HepG2 (cell line): ENCODE results near the gene SECTM1. TPM values are rescaled to one million over a fixed set of nuclear protein-coding genes. Genes with fewer than 3 reads are reported as not detected.

Source experiments
- AGO1 ChIP-seq: fragments of 200-400 bp; formaldehyde crosslinking; IDR thresholded peaks from 2 replicates; pipeline ENCODE4 v1.6.1; 2017; ENCODE audit warnings: mild to moderate bottlenecking, low read depth, low read length, moderate library complexity; ENCODE audit not compliant: poor library complexity, severe bottlenecking
- CBX1 ChIP-seq: IDR thresholded peaks from one replicate; pipeline ENCODE4 v1.6.1; 2016; ENCODE audit warnings: antibody characterized with exemption, low read depth
- EEA1 ChIP-seq: sonication (generic); formaldehyde crosslinking; IDR thresholded peaks from 2 replicates; pipeline ENCODE4 v1.5.1; 2020; ENCODE audit warnings: mild to moderate bottlenecking, missing genetic modification reagents, borderline replicate concordance
- ERF ChIP-seq: IDR thresholded peaks from 2 replicates; pipeline ENCODE4 v1.6.1; 2018; ENCODE audit warnings: missing biosample characterization, missing genetic modification reagents
- ESRRA ChIP-seq: sonication (generic); formaldehyde crosslinking; IDR thresholded peaks from 2 replicates; pipeline ENCODE4 v1.5.1; 2020; ENCODE audit warnings: mild to moderate bottlenecking, low read depth, missing genetic modification reagents
- FUBP1 ChIP-seq: sonication (generic); formaldehyde crosslinking; IDR thresholded peaks from 2 replicates; pipeline ENCODE4 v1.5.1; 2020; ENCODE audit warnings: missing genetic modification reagents, mild to moderate bottlenecking, borderline replicate concordance
- GABPA ChIP-seq, 2 experiments: IDR thresholded peaks; 2 replicates each; pipeline ENCODE4 v1.6.1; 2011 to 2016; ENCODE audit warnings: low read depth in 2 of 2, low read length in 1 of 2, missing biosample characterization in 1 of 2, missing genetic modification characterization in 1 of 2
- HCFC1 ChIP-seq: fragments of 150-350 bp; IDR thresholded peaks from 2 replicates; pipeline ENCODE4 v1.6.1; 2014; ENCODE audit warnings: low read depth, low read length
- ISX ChIP-seq: sonication (generic); formaldehyde crosslinking; conservative IDR thresholded peaks from 2 replicates; pipeline ENCODE4 v1.5.0; 2020; ENCODE audit warnings: missing genetic modification reagents
- MEIS1 ChIP-seq: sonication (generic); formaldehyde crosslinking; IDR thresholded peaks from 2 replicates; pipeline ENCODE4 v1.9.0; 2021; ENCODE audit warnings: mild to moderate bottlenecking, missing genetic modification reagents, moderate library complexity, borderline replicate concordance
- NCOR1 ChIP-seq: fragments of 200-600 bp; sonication (generic); IDR thresholded peaks from 2 replicates; pipeline ENCODE4 v1.7.0; 2017; ENCODE audit warnings: antibody characterized with exemption, low read length, borderline replicate concordance
- NFYC ChIP-seq: IDR thresholded peaks from 2 replicates; pipeline ENCODE4 v1.6.1; 2016; ENCODE audit warnings: missing genetic modification reagents, missing compliant biosample characterization
- PBX2 ChIP-seq: IDR thresholded peaks from 2 replicates; pipeline ENCODE4 v1.6.1; 2016; ENCODE audit warnings: control low read depth
- SPEN ChIP-seq: sonication (generic); formaldehyde crosslinking; IDR thresholded peaks from 2 replicates; pipeline ENCODE4 v1.5.1; 2020; ENCODE audit warnings: low read depth, mild to moderate bottlenecking, missing genetic modification reagents
- TSC22D2 ChIP-seq: sonication (generic); formaldehyde crosslinking; IDR thresholded peaks from 2 replicates; pipeline ENCODE4 v1.5.1; 2020; ENCODE audit warnings: missing genetic modification reagents, mild to moderate bottlenecking, borderline replicate concordance
- ZBTB14 ChIP-seq: sonication (generic); formaldehyde crosslinking; IDR thresholded peaks from 2 replicates; pipeline ENCODE4 v1.4.0; 2020; ENCODE audit warnings: missing genetic modification reagents
- ZBTB38 ChIP-seq: sonication (generic); formaldehyde crosslinking; IDR thresholded peaks from 2 replicates; pipeline ENCODE4 v1.5.1; 2020; ENCODE audit warnings: mild to moderate bottlenecking, missing genetic modification reagents
- ZBTB7B ChIP-seq: sonication (generic); formaldehyde crosslinking; IDR thresholded peaks from 2 replicates; pipeline ENCODE4 v1.4.0; 2020; ENCODE audit warnings: missing genetic modification reagents
- ZFP90 ChIP-seq: sonication (generic); formaldehyde crosslinking; IDR thresholded peaks from 2 replicates; pipeline ENCODE4 v1.8.0; 2022; ENCODE audit warnings: missing genetic modification reagents, mild to moderate bottlenecking, inconsistent platforms, borderline replicate concordance
- ZKSCAN5 ChIP-seq: sonication (generic); formaldehyde crosslinking; IDR thresholded peaks from 2 replicates; pipeline ENCODE4 v1.5.1; 2020; ENCODE audit warnings: mild to moderate bottlenecking, missing genetic modification reagents
- ZNF317 ChIP-seq: sonication (generic); formaldehyde crosslinking; IDR thresholded peaks from 2 replicates; pipeline ENCODE4 v1.5.0; 2020; ENCODE audit warnings: mild to moderate bottlenecking, missing genetic modification reagents
- ZNF441 ChIP-seq: sonication (generic); formaldehyde crosslinking; IDR thresholded peaks from 2 replicates; pipeline ENCODE4 v1.7.0; 2021; ENCODE audit warnings: missing genetic modification reagents, borderline replicate concordance
- ZNF550 ChIP-seq: sonication (generic); formaldehyde crosslinking; IDR thresholded peaks from 2 replicates; pipeline ENCODE4 v1.4.0; 2020; ENCODE audit warnings: mild to moderate bottlenecking, missing genetic modification reagents, borderline replicate concordance
- ZNF749 ChIP-seq: sonication (generic); formaldehyde crosslinking; IDR thresholded peaks from 2 replicates; pipeline ENCODE4 v1.8.0; 2022; ENCODE audit warnings: mild to moderate bottlenecking, missing genetic modification reagents, moderate library complexity, borderline replicate concordance
- ZNF773 ChIP-seq: sonication (generic); formaldehyde crosslinking; IDR thresholded peaks from 2 replicates; pipeline ENCODE4 v1.4.0; 2020; ENCODE audit warnings: missing genetic modification reagents, borderline replicate concordance
- ZNF790 ChIP-seq: sonication (generic); formaldehyde crosslinking; IDR thresholded peaks from 2 replicates; pipeline ENCODE4 v1.8.0; 2022; ENCODE audit warnings: missing genetic modification reagents, mild to moderate bottlenecking, borderline replicate concordance
- ZNF839 ChIP-seq: sonication (generic); formaldehyde crosslinking; IDR thresholded peaks from 2 replicates; pipeline ENCODE4 v1.4.0; 2020; ENCODE audit warnings: missing genetic modification reagents, mild to moderate bottlenecking, borderline replicate concordance
- polyA plus RNA-seq, 8 experiments: library from polyadenylated mRNA; depleted of rRNA in 3 of 8; stranded (reverse) in 7 of 8; unstranded in 1 of 8; fragments of >200 nt; fragmentation: Illumina TruSeq in 4 of 8; extraction: Trizol in 4 of 8; gene quantifications; 2 replicates each; pipeline versions ENCODE4 v1.2.1 to v1.2.3, GENCODE V29; 2011 to 2016; ENCODE audit warnings: low read depth in 4 of 8, missing spikeins in 1 of 8, mixed read lengths in 1 of 8; ENCODE audit not compliant: insufficient read depth in 1 of 8
- total RNA-seq, 5 experiments: library from RNA; depleted of rRNA; stranded (reverse); fragments of >200 nt; fragmentation: Illumina TruSeq; extraction: Trizol; gene quantifications; 2 replicates each; pipeline ENCODE4 v1.2.3, GENCODE V29; 2016; ENCODE audit warnings: low read depth in 1 of 5

Gene SECTM1
- total and polyA plus RNA-seq, 2 of the 13 experiments (the other 11 are each of a cell fraction or from before 2014, with no cell fraction given), result 3.5 to 5.3 TPM

GRCh38 chr17:82324566-82325285 is 8.8 kb downstream of the SECTM1 start (continued):
- TF ChIP-seq SPEN (CRISPR knock-in tag) (no peak), TSC22D2 (CRISPR knock-in tag) (no peak), ZKSCAN5 (CRISPR knock-in tag) (no peak), CBX1 (no peak), AGO1 (peak; percentile 4), ZNF773 (no peak), ZBTB14 (CRISPR knock-in tag) (0 out of 2 replicates have a peak, but pooled peaks have one; percentile 1), MEIS1 (CRISPR knock-in tag) (no peak), ZFP90 (CRISPR knock-in tag) (no peak), ISX (CRISPR knock-in tag) (no peak), ZNF317 (no peak), ZBTB38 (no peak), ERF (CRISPR knock-in tag) (no peak), FUBP1 (CRISPR knock-in tag) (0 out of 2 replicates have a peak, but pooled peaks have one; percentile 18), ZNF839 (CRISPR knock-in tag) (0 out of 2 replicates have a peak, but pooled peaks have one; percentile 3), ZNF441 (CRISPR knock-in tag) (no peak), EEA1 (CRISPR knock-in tag) (no peak), NCOR1 (no peak), GABPA (IDR thresholded peaks at IDR 0.05; ENCODE audit: low read depth, low read length) (no peak), GABPA (CRISPR knock-in tag; IDR thresholded peaks at IDR 0.05; ENCODE audit: low read depth) (no peak), ESRRA (no peak), PBX2 (no peak), ZNF749 (CRISPR knock-in tag) (no peak), NFYC (CRISPR knock-in tag) (no peak), ZNF550 (CRISPR knock-in tag) (no peak), ZNF790 (CRISPR knock-in tag) (no peak), ZBTB7B (no peak), HCFC1 (no peak)
